Prostate gland (tissue), 2 donors: ENCODE results near the gene MYDGF. TPM values are rescaled to one million over a fixed set of nuclear protein-coding genes. Genes with fewer than 3 reads are reported as not detected.

ENCODE experiments used
- DNase-seq: peaks from one replicate; pipeline ENCODE4 v3.0.0-alpha.2; 2019; ENCODE audit warnings: low spot score
- H3K27ac ChIP-seq, 2 donors: fragments of 200-600 bp; sonication (generic); 2 replicates each; pipeline ENCODE4 v1.5.1; 2017 to 2019
- H3K27me3 ChIP-seq: fragments of 200-600 bp; sonication (generic); replicated peaks from 2 replicates; pipeline ENCODE4 v1.5.1; 2019; ENCODE audit not compliant: insufficient read depth
- H3K36me3 ChIP-seq, 2 donors: fragments of 200-600 bp; sonication (generic); 1 replicate in 1 of 2; 2 replicates in 1 of 2; pipeline versions ENCODE4 v1.5.1 to v1.8.1; 2017 to 2019
- H3K4me1 ChIP-seq: fragments of 200-600 bp; sonication (generic); replicated peaks from 2 replicates; pipeline ENCODE4 v1.5.1; 2019
- H3K4me3 ChIP-seq, 2 donors: fragments of 200-600 bp; sonication (generic); 2 replicates each; pipeline ENCODE4 v1.5.1; 2017 to 2019
- H3K9me3 ChIP-seq: fragments of 200-600 bp; sonication (generic); 2 replicates; pipeline ENCODE4 v1.5.1; 2017
- CTCF ChIP-seq, 4 experiments: fragments of 200-600 bp in 2 of 4; fragments of 450-650 bp in 2 of 4; sonication (generic) in 2 of 4; IDR thresholded peaks; 1 replicate in 3 of 4; 2 replicates in 1 of 4; pipeline ENCODE4 v1.5.1; 2016 to 2019; ENCODE audit warnings: antibody characterized with exemption in 4 of 4, mild to moderate bottlenecking in 2 of 4, moderate library complexity in 2 of 4
- POLR2A ChIP-seq: fragments of 450-650 bp; IDR thresholded peaks from one replicate; pipeline ENCODE4 v1.6.1; 2016; ENCODE audit warnings: antibody characterized with exemption, mild to moderate bottlenecking
- POLR2AphosphoS5 ChIP-seq: sonication (generic); formaldehyde crosslinking; IDR thresholded peaks from one replicate; pipeline ENCODE4 v1.6.1; 2017; ENCODE audit warnings: antibody characterized with exemption
- WGBS: methylation state at CpG from one replicate; pipeline ENCODE4 v1.1.5; 2018; 5-methylcytosine and 5-hydroxymethylcytosine counted together
- intact Hi-C: fragments of 100-400 bp; cut with DNase I; formaldehyde crosslinking; loops from one replicate; pipeline ENCODE4 v1.14.2; 2022
- total RNA-seq, 2 donors: library from RNA; depleted of rRNA; stranded (reverse); fragments of >200 nt; gene quantifications; one replicate each; pipeline ENCODE4 v1.1.0, GENCODE V29; 2016

MYDGF gene
- total RNA-seq, 2 donors from 2014 or later: 70.9 to 116 TPM

- Histone ChIP-seq H3K27ac (no peak overlapping the region), H3K9me3 (no peaks in the 10 kb centered on the region), H3K27me3 (no peaks in the 10 kb centered on the region), H3K4me1 (peaks cover 14% of the 10 kb centered on the region), H3K36me3 (peaks cover 0 to 4% of the 10 kb centered on the region in 2 donors), H3K4me3 (no peak overlapping the region)
- DNase-seq: no peak
- WGBS: 93% methylated on average over 8 of the region's 8 CpGs
- intact Hi-C loops: no loop called here
- no peak for TF ChIP-seq POLR2A
- no peak for TF ChIP-seq CTCF (IDR thresholded peaks at IDR 0.05)
- no peak for TF ChIP-seq POLR2AphosphoS5
These were observed 41.1 kb upstream of the MYDGF start for GRCh38 chr19:4711211-4711610.

GRCh38 chr19:4710281-4710600 is 40.1 kb upstream of the MYDGF start:
- Histone ChIP-seq H3K4me1 (peaks cover 9% of the 10 kb centered on the region), H3K9me3 (no peaks in the 10 kb centered on the region), H3K36me3 (peaks cover 0 to 4% of the 10 kb centered on the region in 2 donors), H3K27ac (no peak overlapping the region), H3K27me3 (no peaks in the 10 kb centered on the region), H3K4me3 (no peak overlapping the region)
- no peak for DNase-seq
- intact Hi-C loops: no loop called here
- TF ChIP-seq CTCF (IDR thresholded peaks at IDR 0.05) (no peak), POLR2A (no peak), POLR2AphosphoS5 (no peak)
- WGBS: 87% methylated on average over 12 of the region's 16 CpGs

- 89% methylated on average over 20 of the region's 20 CpGs for WGBS
- no peak for DNase-seq
- Histone ChIP-seq H3K9me3 (no peaks in the 10 kb centered on the region), H3K36me3 (peaks cover 0 to 4% of the 10 kb centered on the region in 2 donors), H3K27ac (no peak overlapping the region), H3K4me1 (peaks cover 9% of the 10 kb centered on the region), H3K27me3 (no peaks in the 10 kb centered on the region), H3K4me3 (no peak overlapping the region)
- intact Hi-C loops: no loop called here
- TF ChIP-seq POLR2A (no peak), CTCF (IDR thresholded peaks at IDR 0.05) (no peak), POLR2AphosphoS5 (no peak)
These were observed 39.5 kb upstream of the MYDGF start for GRCh38 chr19:4709440-4710280.

GRCh38 chr19:4707956-4708650 is 38.0 kb upstream of the MYDGF start:
- WGBS: 78% methylated on average over 10 of the region's 10 CpGs
- H3K9me3 ChIP-seq: no peaks in the 10 kb centered on the region
- no peak for DNase-seq
- no peak overlapping the region for H3K27ac ChIP-seq
- no peaks in the 10 kb centered on the region for H3K4me1 ChIP-seq
- intact Hi-C loops: no loop called here
- H3K27me3 ChIP-seq: no peaks in the 10 kb centered on the region
- H3K4me3 ChIP-seq: no peak overlapping the region
- H3K36me3 ChIP-seq: peaks cover 0 to 4% of the 10 kb centered on the region in 2 donors
- TF ChIP-seq POLR2AphosphoS5 (no peak), POLR2A (no peak), CTCF (IDR thresholded peaks at IDR 0.05) (no peak)
